NB4 (cell line): ENCODE results near the gene ATG2B.

Experiments
- DNase-seq: peaks from one replicate; pipeline ENCODE4 v3.0.0; 2010; ENCODE audit warnings: low read depth
- H3K4me3 ChIP-seq: one replicate; pipeline ENCODE4 v1.5.1; 2011; ENCODE audit warnings: mild to moderate bottlenecking, low read depth, low read length, moderate library complexity
- MAX ChIP-seq: IDR thresholded peaks from 2 replicates; pipeline ENCODE4 v1.6.1; 2011; ENCODE audit warnings: low read depth, low read length
- MYC ChIP-seq: IDR thresholded peaks from 2 replicates; pipeline ENCODE4 v1.6.1; 2011; ENCODE audit warnings: low read depth, low read length
- POLR2A ChIP-seq: IDR thresholded peaks from 2 replicates; pipeline ENCODE4 v1.6.1; 2011; ENCODE audit warnings: mild to moderate bottlenecking; ENCODE audit not compliant: insufficient read length; ENCODE audit errors: extremely low read depth
- TF ChIP-seq, protein P1 (sequence below): IDR thresholded peaks from one replicate; pipeline ENCODE4 v1.5.1; 2012; ENCODE audit warnings: low read depth, low read length

The ATG2B gene

DNA sequence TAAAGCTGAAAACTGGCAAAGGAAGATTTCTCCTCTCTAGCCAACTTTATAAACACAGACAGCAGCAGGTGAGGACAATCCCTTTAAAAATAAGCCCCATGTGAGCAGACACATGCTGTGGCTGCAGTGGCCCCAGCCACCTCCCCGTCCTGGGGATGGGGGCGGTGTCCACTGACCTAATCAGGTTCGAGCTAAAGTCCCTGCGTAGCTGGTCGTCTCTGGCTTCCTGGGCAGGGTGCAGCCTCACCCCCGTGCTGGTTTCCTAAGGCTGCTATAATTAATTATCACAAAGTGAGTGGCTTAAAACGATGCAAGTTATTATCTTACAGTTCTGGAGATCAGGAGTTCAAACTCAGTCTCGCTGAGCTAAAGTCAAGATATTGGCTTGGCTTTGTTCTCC is 106.1 kb downstream of the ATG2B start:
- TF ChIP-seq MAX (no peak), MYC (no peak), POLR2A (no peak)
- TF ChIP-seq, protein P1, sequence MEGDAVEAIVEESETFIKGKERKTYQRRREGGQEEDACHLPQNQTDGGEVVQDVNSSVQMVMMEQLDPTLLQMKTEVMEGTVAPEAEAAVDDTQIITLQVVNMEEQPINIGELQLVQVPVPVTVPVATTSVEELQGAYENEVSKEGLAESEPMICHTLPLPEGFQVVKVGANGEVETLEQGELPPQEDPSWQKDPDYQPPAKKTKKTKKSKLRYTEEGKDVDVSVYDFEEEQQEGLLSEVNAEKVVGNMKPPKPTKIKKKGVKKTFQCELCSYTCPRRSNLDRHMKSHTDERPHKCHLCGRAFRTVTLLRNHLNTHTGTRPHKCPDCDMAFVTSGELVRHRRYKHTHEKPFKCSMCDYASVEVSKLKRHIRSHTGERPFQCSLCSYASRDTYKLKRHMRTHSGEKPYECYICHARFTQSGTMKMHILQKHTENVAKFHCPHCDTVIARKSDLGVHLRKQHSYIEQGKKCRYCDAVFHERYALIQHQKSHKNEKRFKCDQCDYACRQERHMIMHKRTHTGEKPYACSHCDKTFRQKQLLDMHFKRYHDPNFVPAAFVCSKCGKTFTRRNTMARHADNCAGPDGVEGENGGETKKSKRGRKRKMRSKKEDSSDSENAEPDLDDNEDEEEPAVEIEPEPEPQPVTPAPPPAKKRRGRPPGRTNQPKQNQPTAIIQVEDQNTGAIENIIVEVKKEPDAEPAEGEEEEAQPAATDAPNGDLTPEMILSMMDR = no peak
- no peak for DNase-seq
- H3K4me3 ChIP-seq = no peak overlapping the region

DNA sequence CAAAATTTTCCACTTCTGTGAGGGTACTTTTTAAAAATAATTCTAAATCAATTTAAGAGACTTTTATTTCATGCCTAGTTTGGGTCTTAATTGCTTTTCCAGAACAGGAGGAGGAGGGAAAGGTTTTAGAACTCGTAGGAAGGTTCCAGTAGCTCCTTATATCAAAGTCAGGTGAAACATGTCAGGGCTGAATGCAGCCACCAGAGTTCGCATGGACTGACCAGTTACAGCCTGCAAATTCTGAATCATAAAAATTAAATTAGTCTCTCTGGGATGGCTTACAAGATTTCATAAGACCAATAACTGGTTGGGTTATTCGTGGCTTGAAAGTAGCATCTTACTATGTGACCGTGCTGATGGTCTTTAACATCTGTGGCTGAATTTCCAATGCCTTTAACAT is 106.7 kb downstream of the ATG2B start:
- no peak for TF ChIP-seq MYC
- no peak for TF ChIP-seq POLR2A
- no peak for TF ChIP-seq MAX
- TF ChIP-seq, protein P1 = no peak
- H3K4me3 ChIP-seq = no peak overlapping the region

DNA sequence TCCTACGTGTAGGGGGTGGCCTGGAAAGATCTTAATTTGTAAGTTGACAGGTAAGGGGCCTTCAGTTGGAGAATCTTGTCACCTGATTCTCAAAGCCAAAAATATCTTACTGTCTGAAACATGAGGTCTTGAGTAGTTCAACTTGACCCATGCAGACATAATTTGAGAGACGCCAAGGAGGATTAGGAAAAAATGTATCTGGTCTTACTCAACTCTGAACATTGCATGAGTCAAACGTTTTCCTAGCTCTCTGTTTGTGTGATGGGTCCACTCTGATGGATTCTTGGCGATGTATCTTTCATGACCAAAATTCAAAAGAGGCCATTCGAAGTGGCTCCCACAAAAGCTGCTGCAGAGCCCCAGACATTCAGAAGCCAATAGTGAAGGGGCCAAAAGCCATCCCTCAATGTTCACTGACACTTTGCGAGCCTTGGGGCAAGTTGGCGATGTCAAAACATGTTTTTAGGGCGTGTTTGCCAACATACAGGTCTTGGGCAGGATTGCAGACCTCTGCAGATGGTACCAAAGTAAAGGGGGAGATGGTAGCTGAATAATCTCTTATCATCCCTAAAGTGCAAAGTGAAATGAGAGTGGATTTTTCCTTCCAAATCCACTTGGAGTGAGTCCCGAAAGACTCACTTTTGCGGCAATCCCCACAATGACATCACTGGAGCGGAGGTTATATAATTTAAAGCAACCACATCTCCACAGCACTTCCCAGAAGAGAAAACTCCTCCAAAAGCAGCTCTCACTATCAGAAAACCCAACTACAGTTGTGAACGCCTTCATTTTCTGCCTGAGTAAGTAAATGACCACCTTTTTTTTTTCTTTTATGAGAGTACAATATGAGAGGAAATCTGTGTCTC is 107.4 kb downstream of the ATG2B start, which contains the start of gene BDKRB1:
Gene BDKRB1, plus strand, starts transcription at position 710 of the 866 bp plus-strand sequence. CDS start 7,473 bp downstream, outside the sequence.
- no peak within 1 kb of the TSS for H3K4me3 ChIP-seq
- DNase-seq = no peak
- TF ChIP-seq MAX = no peak

More for the DNA sequence above, 106.7 kb downstream of the ATG2B start:
- DNase-seq = no peak

DNA sequence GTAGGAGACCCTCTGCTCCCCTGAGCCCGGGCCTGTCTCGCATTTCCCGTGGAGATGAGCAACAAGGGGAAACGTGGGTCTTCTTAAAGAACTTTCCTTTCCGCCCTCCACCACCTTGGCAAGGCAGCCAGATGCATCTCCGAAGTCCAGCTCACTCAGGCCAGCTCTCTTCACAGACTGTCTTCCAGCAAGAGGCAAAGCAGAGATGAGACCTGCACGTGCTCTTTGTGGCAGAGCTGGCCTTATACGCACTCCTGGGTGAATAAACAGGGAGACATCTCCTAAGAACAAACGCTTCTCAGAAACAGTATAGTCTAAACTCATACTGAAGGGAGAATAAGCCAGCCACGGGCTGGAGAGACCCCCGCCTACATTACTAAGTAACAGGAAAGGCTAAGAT is 108.5 kb downstream of the ATG2B start:
- H3K4me3 ChIP-seq = no peak overlapping the region
- TF ChIP-seq, protein P1 = no peak
- TF ChIP-seq POLR2A (no peak), MAX (no peak), MYC (no peak)
- no peak for DNase-seq

- H3K4me3 ChIP-seq = no peak overlapping the region
- TF ChIP-seq, protein P1 = no peak
- TF ChIP-seq POLR2A (no peak), MAX (no peak), MYC (no peak)
- DNase-seq = peak; percentile 32
Measured at GRCh38 chr14:96252999-96253539, 110.1 kb downstream of the ATG2B start.

GRCh38 chr14:96252323-96252998 is 110.7 kb downstream of the ATG2B start:
- TF ChIP-seq, protein P1 = no peak
- no peak for TF ChIP-seq MAX
- TF ChIP-seq MYC = no peak
- TF ChIP-seq POLR2A = no peak
- DNase-seq = no peak
- no peak overlapping the region for H3K4me3 ChIP-seq
